Activated CD8-positive, alpha-beta memory T cell treated with anti-CD3 and anti-CD28 coated beads, Interleukin-2, amount 50 U/mL, for 1 hour (primary cell): ENCODE results near the gene FPGS.
"Not testable (repeated sequence)": the region's sequence is repeated elsewhere in the genome, so short reads cannot be mapped to it uniquely, and the experiment has no call there.

Experiments used
- DNase-seq: peaks from one replicate; pipeline ENCODE4 v3.0.0-alpha.2; 2020; ENCODE audit errors: extremely low read depth

FPGS gene

GRCh38 chr9:127812936-127813675, 10.4 kb downstream of the FPGS start:
- DNase-seq, result no peak

- DNase-seq, result no peak
Measured at GRCh38 chr9:127813686-127814226, 11.1 kb downstream of the FPGS start.

GRCh38 chr9:127814619-127815511, 12.2 kb downstream of the FPGS start:
- no peak for DNase-seq

- DNase-seq, result no peak
Measured at GRCh38 chr9:127815512-127816361, 13.1 kb downstream of the FPGS start.

GRCh38 chr9:127816362-127816725, 13.7 kb downstream of the FPGS start:
- no peak for DNase-seq

GRCh38 chr9:127816728-127817127, 14.0 kb downstream of the FPGS start:
- DNase-seq, result no peak

GRCh38 chr9:127817881-127818434, 15.3 kb downstream of the FPGS start:
- no peak for DNase-seq

GRCh38 chr9:127818574-127818973, 15.9 kb downstream of the FPGS start:
- DNase-seq, result no peak

- DNase-seq, result no peak
Measured at GRCh38 chr9:127822108-127822507, 19.4 kb downstream of the FPGS start.

- DNase-seq, result no peak
Measured at GRCh38 chr9:127825319-127826051, 22.8 kb downstream of the FPGS start.

GRCh38 chr9:127826253-127826913, 23.7 kb downstream of the FPGS start:
- no peak for DNase-seq

- DNase-seq, result no peak
Measured at GRCh38 chr9:127828262-127829031, 25.8 kb downstream of the FPGS start.

GRCh38 chr9:127829205-127829906, 26.7 kb downstream of the FPGS start:
- no peak for DNase-seq

- DNase-seq, result no peak
Measured at GRCh38 chr9:127832248-127832647, 29.6 kb downstream of the FPGS start.

- no peak for DNase-seq
Measured at GRCh38 chr9:127833555-127833954, 30.9 kb downstream of the FPGS start.

GRCh38 chr9:127835991-127836516, 33.4 kb downstream of the FPGS start:
- DNase-seq, result no peak

GRCh38 chr9:127836561-127836960, 33.9 kb downstream of the FPGS start:
- not testable (repeated sequence) for DNase-seq

- no peak for DNase-seq
Measured at GRCh38 chr9:127837346-127837745, 34.7 kb downstream of the FPGS start.
